Common myeloid progenitor, CD34-positive (primary cell): ENCODE results near the gene FBN1.
A peak's percentile ranks its signal among the peaks of the same experiment; 100 is the strongest.

Source experiments
- CTCF ChIA-PET: fragments of 350-600 bp; sonication (Branson Sonifier 250); formaldehyde crosslinking; loops from one replicate; lab custom pipeline; 2021; ENCODE audit warnings: antibody characterized with exemption; lab: Charles Lee
- POLR2A ChIA-PET: fragments of 350-600 bp; sonication (Branson Sonifier 250); formaldehyde crosslinking; loops from one replicate; lab custom pipeline; 2021; ENCODE audit warnings: antibody characterized with exemption; lab: Charles Lee
- DNase-seq, 3 donors: peaks; one replicate each; pipeline versions ENCODE4 v3.0.0 to v3.0.0-alpha.2; 2013
- H3K27ac ChIP-seq, 2 experiments: 1 replicate in 1 of 2; 2 replicates in 1 of 2; pipeline ENCODE4 v1.7.0; 2013; ENCODE audit warnings: inconsistent platforms in 2 of 2, low read length in 2 of 2, mild to moderate bottlenecking in 2 of 2, low read depth in 1 of 2, moderate library complexity in 1 of 2; ENCODE audit not compliant: severe bottlenecking in 2 of 2, insufficient read depth in 1 of 2, poor library complexity in 1 of 2
- H3K27me3 ChIP-seq, 5 experiments: replicated peaks in 2 of 5; 1 replicate in 3 of 5; 2 replicates in 2 of 5; pipeline versions ENCODE4 v1.6.1 to v1.7.0; 2013; ENCODE audit warnings: low read length in 4 of 5, mild to moderate bottlenecking in 2 of 5, moderate library complexity in 2 of 5, inconsistent platforms in 1 of 5; ENCODE audit not compliant: insufficient read depth in 5 of 5, control insufficient read depth in 4 of 5
- H3K36me3 ChIP-seq, 4 experiments: 1 replicate in 2 of 4; 2 replicates in 2 of 4; pipeline versions ENCODE4 v1.6.1 to v1.7.0; 2013; ENCODE audit warnings: low read length in 3 of 4, control low read depth in 1 of 4, mild to moderate bottlenecking in 1 of 4; ENCODE audit not compliant: control insufficient read depth in 4 of 4, insufficient read depth in 4 of 4
- H3K4me1 ChIP-seq, 4 experiments: 1 replicate in 3 of 4; 2 replicates in 1 of 4; pipeline versions ENCODE4 v1.6.1 to v1.7.1; 2013; ENCODE audit warnings: low read length in 3 of 4, mild to moderate bottlenecking in 3 of 4, control low read depth in 1 of 4, inconsistent platforms in 1 of 4, moderate library complexity in 1 of 4; ENCODE audit not compliant: control insufficient read depth in 4 of 4, insufficient read depth in 4 of 4; ENCODE audit errors: control extremely low read depth in 1 of 4
- H3K4me3 ChIP-seq, 7 experiments: 1 replicate in 4 of 7; 2 replicates in 3 of 7; pipeline versions ENCODE4 v1.5.1 to v1.7.0; 2013; ENCODE audit warnings: mild to moderate bottlenecking in 7 of 7, low read length in 6 of 7, moderate library complexity in 6 of 7, inconsistent platforms in 2 of 7, low read depth in 2 of 7, control low read depth in 1 of 7; ENCODE audit not compliant: insufficient read depth in 4 of 7, control insufficient read depth in 1 of 7; ENCODE audit errors: extremely low read depth in 1 of 7
- H3K9me3 ChIP-seq, 5 experiments: 1 replicate in 4 of 5; 2 replicates in 1 of 5; pipeline versions ENCODE4 v1.6.1 to v1.7.1; 2013; ENCODE audit warnings: low read length in 4 of 5, mild to moderate bottlenecking in 2 of 5, inconsistent platforms in 1 of 5, low read depth in 1 of 5, moderate library complexity in 1 of 5; ENCODE audit not compliant: control insufficient read depth in 4 of 5, insufficient read depth in 2 of 5; ENCODE audit errors: control extremely low read depth in 1 of 5
- WGBS: methylation state at CpG from one replicate; pipeline ENCODE4 v1.1.5; 2013; ENCODE audit not compliant: insufficient coverage; 5-methylcytosine and 5-hydroxymethylcytosine counted together

Gene FBN1

DNA sequence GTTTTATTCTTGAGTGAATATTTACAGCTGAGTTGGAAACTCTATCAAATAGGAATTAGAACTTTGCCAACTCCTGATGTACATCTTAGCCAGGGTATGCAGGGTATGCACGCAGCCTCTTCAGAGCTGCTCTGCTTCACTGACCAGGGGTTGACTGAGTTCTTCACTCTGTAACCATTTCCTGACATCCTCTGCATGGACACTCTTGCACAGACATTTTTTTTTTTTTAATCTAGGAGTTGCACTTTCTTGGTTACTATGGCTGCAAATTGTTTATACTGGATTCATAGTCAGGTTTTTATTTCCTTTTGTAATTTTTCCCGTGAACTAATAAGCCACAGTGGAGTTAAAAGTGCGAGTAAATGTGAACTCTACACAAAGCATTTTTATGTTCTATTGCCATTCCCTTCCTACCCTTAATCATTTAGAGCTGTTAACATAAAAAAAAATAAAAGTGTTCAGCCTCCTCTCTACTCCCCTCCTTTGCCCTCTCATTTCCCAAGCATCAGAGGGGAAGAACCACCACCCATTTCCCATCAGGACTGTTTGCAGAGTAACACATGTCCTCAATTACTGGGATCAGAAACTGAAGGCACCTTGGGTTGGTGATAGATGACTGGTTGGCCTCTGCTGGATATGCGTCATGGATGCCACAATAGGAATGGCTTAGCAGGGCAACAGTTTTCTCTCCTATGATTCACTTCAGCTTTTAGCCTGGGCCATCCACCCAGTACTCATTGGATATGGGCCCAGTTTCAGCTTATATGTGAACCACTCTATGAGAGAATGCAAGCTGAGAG is 260.3 kb downstream of the FBN1 start:
- H3K9me3 ChIP-seq, result no peaks in the 10 kb centered on the region
- POLR2A ChIA-PET, result no interaction called here

GRCh38 chr15:48384616-48385015 is 260.9 kb downstream of the FBN1 start:
- no CpG with 5 or more reads among the region's 3 CpGs for WGBS
- H3K9me3 ChIP-seq, result no peaks in the 10 kb centered on the region
- peaks cover 4 to 22% (median 8%) of the 10 kb centered on the region in 4 experiments for H3K4me1 ChIP-seq
- no peaks in the 10 kb centered on the region for H3K36me3 ChIP-seq
- H3K27me3 ChIP-seq, result no peaks in the 10 kb centered on the region
- H3K4me3 ChIP-seq, result no peak overlapping the region
- ChIA-PET POLR2A (no interaction called here), CTCF (interaction anchor here (0.7 to 2.3 kb wide), 2 partner anchors 10 to 26 kb away, joined by 3 to 7 read pairs; no protein-coding TSS in a partner anchor)
- no peak overlapping the region for H3K27ac ChIP-seq
- DNase-seq, result no peak

More for the DNA sequence above, 260.3 kb downstream of the FBN1 start:
- Histone ChIP-seq H3K4me3 (no peak overlapping the region), H3K27ac (no peak overlapping the region), H3K36me3 (no peaks in the 10 kb centered on the region), H3K4me1 (peaks cover 4 to 22% (median 8%) of the 10 kb centered on the region in 4 experiments), H3K27me3 (no peaks in the 10 kb centered on the region)
- 92% methylated on average over 2 of the region's 4 CpGs for WGBS
- CTCF ChIA-PET, result interaction anchor here (0.7 to 2.3 kb wide), 2 partner anchors 10 to 27 kb away, joined by 3 to 7 read pairs; no protein-coding TSS in a partner anchor
- no peak for DNase-seq

- no peaks in the 10 kb centered on the region for H3K36me3 ChIP-seq
- ChIA-PET POLR2A (interaction anchor here (0.8 kb wide), 1 partner anchor 13 kb away, joined by 3 read pairs; no protein-coding TSS in a partner anchor), CTCF (interaction anchor here (1.1 to 1.5 kb wide), 2 partner anchors 10 to 11 kb away, joined by 3 to 4 read pairs; no protein-coding TSS in a partner anchor)
- H3K27ac ChIP-seq, result no peak overlapping the region
- H3K4me1 ChIP-seq, result peaks cover 4 to 22% (median 8%) of the 10 kb centered on the region in 4 experiments
- DNase-seq, result no peak
- H3K9me3 ChIP-seq, result no peaks in the 10 kb centered on the region
- H3K27me3 ChIP-seq, result no peaks in the 10 kb centered on the region
- 92% methylated on average over 2 of the region's 2 CpGs for WGBS
- H3K4me3 ChIP-seq, result no peak overlapping the region
Observed at GRCh38 chr15:48383031-48383430, 262.5 kb downstream of the FBN1 start.

- peak in 2 of 3 donors; percentile 16 to 38 for DNase-seq
- 0% methylated on average over 3 of the region's 4 CpGs for WGBS
- no peaks in the 10 kb centered on the region for H3K27me3 ChIP-seq
- CTCF ChIA-PET, result interaction anchor here (1.1 kb wide), 1 partner anchor 10 kb away, joined by 3 read pairs; no protein-coding TSS in a partner anchor
- no peaks in the 10 kb centered on the region for H3K36me3 ChIP-seq
- H3K4me3 ChIP-seq, result peak overlapping the region in 2 of 7 experiments; percentile 5 to 42
- POLR2A ChIA-PET, result interaction anchor here (0.8 kb wide), 1 partner anchor 14 kb away, joined by 3 read pairs; no protein-coding TSS in a partner anchor
- H3K27ac ChIP-seq, result peak overlapping the region in 1 of 2 experiments; percentile 31
- no peaks in the 10 kb centered on the region for H3K9me3 ChIP-seq
- H3K4me1 ChIP-seq, result peaks cover 4 to 22% (median 8%) of the 10 kb centered on the region in 4 experiments
Observed at GRCh38 chr15:48381861-48382260, 263.6 kb downstream of the FBN1 start.

GRCh38 chr15:48380198-48380597 is 265.3 kb downstream of the FBN1 start:
- H3K4me1 ChIP-seq, result peaks cover 4 to 22% (median 8%) of the 10 kb centered on the region in 4 experiments
- POLR2A ChIA-PET, result no interaction called here
- no peaks in the 10 kb centered on the region for H3K36me3 ChIP-seq
- no peaks in the 10 kb centered on the region for H3K9me3 ChIP-seq
- CTCF ChIA-PET, result no interaction called here
- H3K27me3 ChIP-seq, result no peaks in the 10 kb centered on the region
- no peak overlapping the region for H3K4me3 ChIP-seq
- 87% methylated on average over 3 of the region's 4 CpGs for WGBS
- no peak for DNase-seq
- H3K27ac ChIP-seq, result no peak overlapping the region

GRCh38 chr15:48375767-48376166 is 269.7 kb downstream of the FBN1 start:
- ChIA-PET CTCF (no interaction called here), POLR2A (interaction anchor here (0.6 kb wide), 1 partner anchor 11 kb away, joined by 3 read pairs; no protein-coding TSS in a partner anchor)
- H3K27me3 ChIP-seq, result no peaks in the 10 kb centered on the region
- peaks cover 0 to 2% (median 0%) of the 10 kb centered on the region in 4 experiments for H3K4me1 ChIP-seq
- DNase-seq, result no peak
- no peaks in the 10 kb centered on the region for H3K36me3 ChIP-seq
- no peaks in the 10 kb centered on the region for H3K9me3 ChIP-seq
- H3K27ac ChIP-seq, result no peak overlapping the region
- H3K4me3 ChIP-seq, result no peak overlapping the region
- WGBS, result 100% methylated on average over 2 of the region's 2 CpGs

DNA sequence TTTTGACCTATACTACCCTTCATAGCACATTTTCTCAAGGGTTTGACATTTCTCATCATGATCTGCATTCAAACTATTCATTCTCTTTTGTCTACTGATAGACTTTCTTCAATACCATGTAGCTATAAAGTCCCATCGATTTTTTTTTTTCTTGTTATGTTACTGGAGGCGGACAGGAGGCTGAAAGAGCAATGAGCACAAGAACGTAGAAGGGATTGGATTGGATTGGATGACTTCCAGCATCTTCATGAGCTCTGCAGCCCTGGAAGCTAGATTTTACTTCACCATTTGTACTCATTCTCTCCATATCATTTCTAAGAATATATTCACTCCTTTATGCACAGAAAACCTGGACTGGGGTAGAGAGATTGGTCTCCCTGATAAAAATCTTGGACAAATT is 271.0 kb downstream of the FBN1 start:
- ChIA-PET POLR2A (no interaction called here), CTCF (interaction anchor here (0.9 to 1.2 kb wide), 3 partner anchors 11 to 38 kb away, joined by 3 read pairs; no protein-coding TSS in a partner anchor)
- Histone ChIP-seq H3K4me3 (no peak overlapping the region), H3K9me3 (no peaks in the 10 kb centered on the region), H3K27me3 (no peaks in the 10 kb centered on the region), H3K27ac (no peak overlapping the region), H3K36me3 (no peaks in the 10 kb centered on the region), H3K4me1 (no peaks in the 10 kb centered on the region)
- no peak for DNase-seq
- no CpG with 5 or more reads among the region's 3 CpGs for WGBS
